Muscle of leg (tissue), 11 donors: ENCODE data around the gene OLFM1. TPM values are rescaled to one million over a fixed set of nuclear protein-coding genes. Genes with fewer than 3 reads are reported as not detected.

Source experiments
- DNase-seq: peaks from one replicate; pipeline ENCODE4 v3.0.0; 2013
- H3K27ac ChIP-seq: one replicate; pipeline ENCODE4 v1.5.1; 2013; ENCODE audit warnings: mild to moderate bottlenecking, low read length, control low read depth
- H3K27me3 ChIP-seq: one replicate; pipeline ENCODE4 v1.6.1; 2013; ENCODE audit warnings: low read length; ENCODE audit not compliant: control insufficient read depth, insufficient read depth
- H3K36me3 ChIP-seq: one replicate; pipeline ENCODE4 v1.6.1; 2013; ENCODE audit warnings: low read length; ENCODE audit not compliant: control insufficient read depth, insufficient read depth
- H3K4me1 ChIP-seq: one replicate; pipeline ENCODE4 v1.6.1; 2013; ENCODE audit warnings: low read length; ENCODE audit not compliant: control insufficient read depth, insufficient read depth
- H3K4me3 ChIP-seq: one replicate; pipeline ENCODE4 v1.5.1; 2013; ENCODE audit warnings: low read length, control low read depth
- H3K9me3 ChIP-seq: replicated peaks from 2 replicates; pipeline ENCODE4 v1.6.1; 2013; ENCODE audit warnings: low read depth, low read length; ENCODE audit not compliant: control insufficient read depth
- WGBS: methylation state at CpG from one replicate; pipeline ENCODE4 v1.1.5; 2013; ENCODE audit warnings: missing lambda C conversion rate; ENCODE audit not compliant: insufficient coverage; 5-methylcytosine and 5-hydroxymethylcytosine counted together
- polyA plus RNA-seq, 8 donors: library from polyadenylated mRNA; unstranded; fragments of 120-200 nt; gene quantifications; one replicate each; pipeline versions ENCODE4 v1.2.1 to v1.2.3, GENCODE V29; 2013; ENCODE audit warnings: inconsistent platforms in 1 of 8, low replicate concordance in 1 of 8; ENCODE audit not compliant: insufficient read length in 8 of 8, insufficient read depth in 1 of 8
- total RNA-seq: library from RNA; stranded (reverse); fragments of 120-200 nt; gene quantifications from one replicate; pipeline ENCODE4 v1.2.4, GENCODE V29; 2013

Gene OLFM1
- total and polyA plus RNA-seq, 9 donors = 3.2 to 7.4 (median 4.7) TPM

GRCh38 chr9:135119496-135120064 lies 32.1 kb downstream of the OLFM1 start:
- no peaks in the 10 kb centered on the region for H3K36me3 ChIP-seq
- no peak overlapping the region for H3K4me3 ChIP-seq
- H3K9me3 ChIP-seq = no peaks in the 10 kb centered on the region
- H3K27me3 ChIP-seq = peaks cover 4% of the 10 kb centered on the region
- H3K4me1 ChIP-seq = peaks cover 12% of the 10 kb centered on the region
- no peak for DNase-seq
- H3K27ac ChIP-seq = no peak overlapping the region
- 94% methylated on average over 30 of the region's 30 CpGs for WGBS

GRCh38 chr9:135120249-135120648 lies 32.8 kb downstream of the OLFM1 start:
- WGBS = 91% methylated on average over 22 of the region's 23 CpGs
- H3K36me3 ChIP-seq = no peaks in the 10 kb centered on the region
- H3K27me3 ChIP-seq = peaks cover 2% of the 10 kb centered on the region
- DNase-seq = no peak
- no peak overlapping the region for H3K4me3 ChIP-seq
- peaks cover 12% of the 10 kb centered on the region for H3K4me1 ChIP-seq
- H3K9me3 ChIP-seq = no peaks in the 10 kb centered on the region
- no peak overlapping the region for H3K27ac ChIP-seq

- H3K9me3 ChIP-seq = no peaks in the 10 kb centered on the region
- H3K36me3 ChIP-seq = no peaks in the 10 kb centered on the region
- WGBS = 85% methylated on average over 8 of the region's 12 CpGs
- H3K27ac ChIP-seq = no peak overlapping the region
- no peak for DNase-seq
- peaks cover 21% of the 10 kb centered on the region for H3K4me1 ChIP-seq
- H3K27me3 ChIP-seq = no peaks in the 10 kb centered on the region
- H3K4me3 ChIP-seq = no peak overlapping the region
Measured at GRCh38 chr9:135122316-135122715, 34.8 kb downstream of the OLFM1 start.

GRCh38 chr9:135123126-135123772 lies 35.8 kb downstream of the OLFM1 start:
- Histone ChIP-seq H3K4me1 (peaks cover 26% of the 10 kb centered on the region), H3K36me3 (no peaks in the 10 kb centered on the region), H3K9me3 (no peaks in the 10 kb centered on the region), H3K27ac (no peak overlapping the region), H3K27me3 (peaks cover 2% of the 10 kb centered on the region), H3K4me3 (no peak overlapping the region)
- WGBS = no CpG with 5 or more reads among the region's 6 CpGs
- peak; percentile 50 for DNase-seq

GRCh38 chr9:135123773-135124134 lies 36.3 kb downstream of the OLFM1 start:
- WGBS = 33% methylated on average over 2 of the region's 7 CpGs
- peaks cover 2% of the 10 kb centered on the region for H3K27me3 ChIP-seq
- H3K9me3 ChIP-seq = no peaks in the 10 kb centered on the region
- H3K36me3 ChIP-seq = no peaks in the 10 kb centered on the region
- H3K4me3 ChIP-seq = no peak overlapping the region
- no peak overlapping the region for H3K27ac ChIP-seq
- DNase-seq = peak; percentile 15
- H3K4me1 ChIP-seq = peaks cover 28% of the 10 kb centered on the region

- peaks cover 2% of the 10 kb centered on the region for H3K27me3 ChIP-seq
- H3K9me3 ChIP-seq = no peaks in the 10 kb centered on the region
- no peaks in the 10 kb centered on the region for H3K36me3 ChIP-seq
- peak; percentile 69 for DNase-seq
- no peak overlapping the region for H3K4me3 ChIP-seq
- 67% methylated on average over 27 of the region's 34 CpGs for WGBS
- H3K27ac ChIP-seq = no peak overlapping the region
- peaks cover 28% of the 10 kb centered on the region for H3K4me1 ChIP-seq
Measured at GRCh38 chr9:135126451-135127187, 39.2 kb downstream of the OLFM1 start.

GRCh38 chr9:135127718-135128670 lies 40.5 kb downstream of the OLFM1 start:
- no peaks in the 10 kb centered on the region for H3K36me3 ChIP-seq
- no peaks in the 10 kb centered on the region for H3K9me3 ChIP-seq
- H3K4me1 ChIP-seq = peaks cover 26% of the 10 kb centered on the region
- peaks cover 5% of the 10 kb centered on the region for H3K27me3 ChIP-seq
- H3K4me3 ChIP-seq = no peak overlapping the region
- peak overlapping the region; percentile 72 for H3K27ac ChIP-seq
- WGBS = 26% methylated on average over 18 of the region's 23 CpGs
- peak; percentile 79 for DNase-seq

- Histone ChIP-seq H3K4me3 (no peak overlapping the region), H3K27ac (no peak overlapping the region), H3K4me1 (peaks cover 30% of the 10 kb centered on the region), H3K36me3 (no peaks in the 10 kb centered on the region), H3K27me3 (peaks cover 16% of the 10 kb centered on the region), H3K9me3 (no peaks in the 10 kb centered on the region)
- 98% methylated on average over 3 of the region's 7 CpGs for WGBS
- DNase-seq = no peak
Measured at GRCh38 chr9:135129137-135129695, 41.7 kb downstream of the OLFM1 start.

GRCh38 chr9:135130207-135130976 lies 42.9 kb downstream of the OLFM1 start:
- no peaks in the 10 kb centered on the region for H3K36me3 ChIP-seq
- DNase-seq = no peak
- 89% methylated on average over 18 of the region's 18 CpGs for WGBS
- peaks cover 36% of the 10 kb centered on the region for H3K4me1 ChIP-seq
- no peak overlapping the region for H3K27ac ChIP-seq
- peaks cover 16% of the 10 kb centered on the region for H3K27me3 ChIP-seq
- no peak overlapping the region for H3K4me3 ChIP-seq
- H3K9me3 ChIP-seq = peaks cover 5% of the 10 kb centered on the region
